HEK293 (cell line): Measurements from ENCODE around the gene STEAP2.

Experiments
- ZNF274 ChIP-seq, 2 experiments: fragments of 200-500 bp in 1 of 2; fragments of 450-650 bp in 1 of 2; sonication (Bioruptor generic) in 1 of 2; formaldehyde crosslinking in 1 of 2; IDR thresholded peaks; 2 replicates each; pipeline versions ENCODE4 v1.5.1 to v1.6.1; 2014 to 2016; ENCODE audit warnings: borderline replicate concordance in 1 of 2, inconsistent platforms in 1 of 2, low read length in 1 of 2, missing biosample characterization in 1 of 2, missing genetic modification characterization in 1 of 2
- TF ChIP-seq, protein P1 (sequence below): fragments of 450-650 bp; formaldehyde crosslinking; IDR thresholded peaks from 2 replicates; pipeline ENCODE4 v1.5.1; 2017; ENCODE audit warnings: missing biosample characterization, missing genetic modification characterization
- TF ChIP-seq, protein P2 (sequence below): fragments of 450-650 bp; formaldehyde crosslinking; IDR thresholded peaks from 2 replicates; pipeline ENCODE4 v1.5.1; 2016; ENCODE audit warnings: missing biosample characterization, missing genetic modification characterization

DNA sequence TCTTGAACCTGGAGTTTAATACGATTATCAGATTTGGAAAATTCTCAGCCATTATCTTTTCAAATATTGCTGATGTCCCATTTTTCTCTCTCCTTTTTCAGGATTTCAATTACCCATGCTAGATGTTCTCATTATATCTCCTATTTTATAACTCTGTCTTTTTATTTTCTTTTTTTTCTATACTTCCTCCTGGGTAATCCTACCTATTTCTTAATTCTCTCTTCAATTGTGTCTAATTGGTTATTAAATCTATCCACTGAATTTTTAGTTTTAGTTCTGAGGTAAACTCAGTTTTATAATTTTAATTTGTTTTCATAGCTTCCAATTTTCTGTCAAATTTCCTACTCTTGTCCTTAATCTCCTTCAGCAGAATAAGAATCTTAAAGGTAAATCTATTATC, 41.6 kb upstream of the STEAP2 start:
- TF ChIP-seq, protein P1, sequence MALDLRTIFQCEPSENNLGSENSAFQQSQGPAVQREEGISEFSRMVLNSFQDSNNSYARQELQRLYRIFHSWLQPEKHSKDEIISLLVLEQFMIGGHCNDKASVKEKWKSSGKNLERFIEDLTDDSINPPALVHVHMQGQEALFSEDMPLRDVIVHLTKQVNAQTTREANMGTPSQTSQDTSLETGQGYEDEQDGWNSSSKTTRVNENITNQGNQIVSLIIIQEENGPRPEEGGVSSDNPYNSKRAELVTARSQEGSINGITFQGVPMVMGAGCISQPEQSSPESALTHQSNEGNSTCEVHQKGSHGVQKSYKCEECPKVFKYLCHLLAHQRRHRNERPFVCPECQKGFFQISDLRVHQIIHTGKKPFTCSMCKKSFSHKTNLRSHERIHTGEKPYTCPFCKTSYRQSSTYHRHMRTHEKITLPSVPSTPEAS (tag by site-specific recombination) = no peak
- TF ChIP-seq, protein P2, sequence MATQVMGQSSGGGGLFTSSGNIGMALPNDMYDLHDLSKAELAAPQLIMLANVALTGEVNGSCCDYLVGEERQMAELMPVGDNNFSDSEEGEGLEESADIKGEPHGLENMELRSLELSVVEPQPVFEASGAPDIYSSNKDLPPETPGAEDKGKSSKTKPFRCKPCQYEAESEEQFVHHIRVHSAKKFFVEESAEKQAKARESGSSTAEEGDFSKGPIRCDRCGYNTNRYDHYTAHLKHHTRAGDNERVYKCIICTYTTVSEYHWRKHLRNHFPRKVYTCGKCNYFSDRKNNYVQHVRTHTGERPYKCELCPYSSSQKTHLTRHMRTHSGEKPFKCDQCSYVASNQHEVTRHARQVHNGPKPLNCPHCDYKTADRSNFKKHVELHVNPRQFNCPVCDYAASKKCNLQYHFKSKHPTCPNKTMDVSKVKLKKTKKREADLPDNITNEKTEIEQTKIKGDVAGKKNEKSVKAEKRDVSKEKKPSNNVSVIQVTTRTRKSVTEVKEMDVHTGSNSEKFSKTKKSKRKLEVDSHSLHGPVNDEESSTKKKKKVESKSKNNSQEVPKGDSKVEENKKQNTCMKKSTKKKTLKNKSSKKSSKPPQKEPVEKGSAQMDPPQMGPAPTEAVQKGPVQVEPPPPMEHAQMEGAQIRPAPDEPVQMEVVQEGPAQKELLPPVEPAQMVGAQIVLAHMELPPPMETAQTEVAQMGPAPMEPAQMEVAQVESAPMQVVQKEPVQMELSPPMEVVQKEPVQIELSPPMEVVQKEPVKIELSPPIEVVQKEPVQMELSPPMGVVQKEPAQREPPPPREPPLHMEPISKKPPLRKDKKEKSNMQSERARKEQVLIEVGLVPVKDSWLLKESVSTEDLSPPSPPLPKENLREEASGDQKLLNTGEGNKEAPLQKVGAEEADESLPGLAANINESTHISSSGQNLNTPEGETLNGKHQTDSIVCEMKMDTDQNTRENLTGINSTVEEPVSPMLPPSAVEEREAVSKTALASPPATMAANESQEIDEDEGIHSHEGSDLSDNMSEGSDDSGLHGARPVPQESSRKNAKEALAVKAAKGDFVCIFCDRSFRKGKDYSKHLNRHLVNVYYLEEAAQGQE = no peak
- TF ChIP-seq ZNF274 (IDR thresholded peaks at IDR 0.05; ENCODE audit: low read length) = no peak
- no peak for TF ChIP-seq ZNF274 (tag by site-specific recombination; IDR thresholded peaks at IDR 0.05; ENCODE audit: borderline replicate concordance)
